Measurements from ENCODE around the gene FLOT1.

The FLOT1 gene

GRCh38 chr6:30742316-30743098, at the start of gene FLOT1:
Gene FLOT1, minus strand, starts transcription at chr6:30742687. Its CDS starts 498 bp downstream, at chr6:30742189.
- DNase-seq: peak; percentile 62

- DNase-seq: no peak
Observed at GRCh38 chr6:30790724-30791383, 48.4 kb upstream of the FLOT1 start.

- DNase-seq: no peak
Observed at GRCh38 chr6:30789606-30790005, 47.1 kb upstream of the FLOT1 start.

GRCh38 chr6:30787954-30788353, 45.5 kb upstream of the FLOT1 start:
- no peak for DNase-seq

- no peak for DNase-seq
Observed at GRCh38 chr6:30782425-30783014, 40.0 kb upstream of the FLOT1 start.

GRCh38 chr6:30781743-30782424, 39.4 kb upstream of the FLOT1 start:
- peak; percentile 92 for DNase-seq

- no peak for DNase-seq
Observed at GRCh38 chr6:30781395-30781742, 38.9 kb upstream of the FLOT1 start.

GRCh38 chr6:30780642-30780920, 38.1 kb upstream of the FLOT1 start:
- no peak for DNase-seq

- no peak for DNase-seq
Observed at GRCh38 chr6:30779850-30780641, 37.6 kb upstream of the FLOT1 start.

GRCh38 chr6:30778001-30778635, 35.6 kb upstream of the FLOT1 start:
- no peak for DNase-seq

GRCh38 chr6:30777155-30777485, 34.6 kb upstream of the FLOT1 start:
- DNase-seq: no peak

- no peak for DNase-seq
Observed at GRCh38 chr6:30776390-30777154, 34.1 kb upstream of the FLOT1 start.

GRCh38 chr6:30775104-30775503, 32.6 kb upstream of the FLOT1 start:
- DNase-seq: no peak

GRCh38 chr6:30774701-30775100, 32.2 kb upstream of the FLOT1 start:
- DNase-seq: no peak

GRCh38 chr6:30770592-30770991, 28.1 kb upstream of the FLOT1 start:
- DNase-seq: no peak

- DNase-seq: no peak
Observed at GRCh38 chr6:30769853-30770524, 27.5 kb upstream of the FLOT1 start.

GRCh38 chr6:30769088-30769852, 26.8 kb upstream of the FLOT1 start:
- DNase-seq: no peak

- DNase-seq: no peak
Observed at GRCh38 chr6:30768634-30769087, 26.2 kb upstream of the FLOT1 start.

- no peak for DNase-seq
Observed at GRCh38 chr6:30767944-30768301, 25.4 kb upstream of the FLOT1 start.

GRCh38 chr6:30767158-30767943, 24.9 kb upstream of the FLOT1 start:
- DNase-seq: no peak

Data from NCI-H2029 treated with DMSO at 0.1 percent for 48 hours (cell line).